Measurements from ENCODE around the gene LIMS2. TPM values are rescaled to one million over a fixed set of nuclear protein-coding genes. Genes with fewer than 3 reads are reported as not detected.

LIMS2 gene
- total and polyA plus RNA-seq, 2 experiments from 2014 or later: 1.6 to 3.5 TPM

GRCh38 chr2:127649684-127650040, 25.7 kb downstream of the LIMS2 start:
- no peaks in the 10 kb centered on the region; the same call in 2 of the 3 replicates for H3K36me3 Mint-ChIP-seq (ENCODE audit: low read depth)
- Histone ChIP-seq H3K4me2 (no peak overlapping the region), H3K27ac (ENCODE audit: low read depth) (no peak overlapping the region), H3F3A (replicated peaks; ENCODE audit: low read depth) (no peaks in the 10 kb centered on the region), H3K36me3 (ENCODE audit: insufficient read depth) (no peaks in the 10 kb centered on the region), H2AFZ (0 out of 2 replicates have a peak overlapping the region, but pooled peaks have one; percentile 78), H4K20me1 (replicated peaks; ENCODE audit: insufficient read depth) (no peaks in the 10 kb centered on the region), H3K4me3 (no peak overlapping the region), H3K9me2 (ENCODE audit: insufficient read depth) (no peaks in the 10 kb centered on the region), H3K4me1 (ENCODE audit: insufficient read depth) (no peaks in the 10 kb centered on the region), H3K79me2 (replicated peaks; ENCODE audit: insufficient read depth) (no peaks in the 10 kb centered on the region), H3K27me3 (ENCODE audit: insufficient read depth) (no peaks in the 10 kb centered on the region)
- ATAC-seq (peak; percentile 80), DNase-seq (ENCODE audit: low spot score) (peak; percentile 97)
- no peak overlapping the region for H3K27ac Mint-ChIP-seq
- H3K27me3 Mint-ChIP-seq (ENCODE audit: insufficient read depth, low read depth, poor library complexity): peaks cover 22% of the 10 kb centered on the region
- H3K4me3 Mint-ChIP-seq: no peak overlapping the region
- no peaks in the 10 kb centered on the region for H3K9me3 Mint-ChIP-seq
- peaks cover 8% of the 10 kb centered on the region for H3K4me1 Mint-ChIP-seq
- no peak for TF ChIP-seq STAT1 (IDR thresholded peaks at IDR 0.05; ENCODE audit: unreplicated experiment)
- TF ChIP-seq, protein P1, sequence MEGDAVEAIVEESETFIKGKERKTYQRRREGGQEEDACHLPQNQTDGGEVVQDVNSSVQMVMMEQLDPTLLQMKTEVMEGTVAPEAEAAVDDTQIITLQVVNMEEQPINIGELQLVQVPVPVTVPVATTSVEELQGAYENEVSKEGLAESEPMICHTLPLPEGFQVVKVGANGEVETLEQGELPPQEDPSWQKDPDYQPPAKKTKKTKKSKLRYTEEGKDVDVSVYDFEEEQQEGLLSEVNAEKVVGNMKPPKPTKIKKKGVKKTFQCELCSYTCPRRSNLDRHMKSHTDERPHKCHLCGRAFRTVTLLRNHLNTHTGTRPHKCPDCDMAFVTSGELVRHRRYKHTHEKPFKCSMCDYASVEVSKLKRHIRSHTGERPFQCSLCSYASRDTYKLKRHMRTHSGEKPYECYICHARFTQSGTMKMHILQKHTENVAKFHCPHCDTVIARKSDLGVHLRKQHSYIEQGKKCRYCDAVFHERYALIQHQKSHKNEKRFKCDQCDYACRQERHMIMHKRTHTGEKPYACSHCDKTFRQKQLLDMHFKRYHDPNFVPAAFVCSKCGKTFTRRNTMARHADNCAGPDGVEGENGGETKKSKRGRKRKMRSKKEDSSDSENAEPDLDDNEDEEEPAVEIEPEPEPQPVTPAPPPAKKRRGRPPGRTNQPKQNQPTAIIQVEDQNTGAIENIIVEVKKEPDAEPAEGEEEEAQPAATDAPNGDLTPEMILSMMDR (conservative IDR thresholded peaks at IDR 0.05; ENCODE audit: low read depth in 2 of 2): peak; percentile 79 to 89

DNA sequence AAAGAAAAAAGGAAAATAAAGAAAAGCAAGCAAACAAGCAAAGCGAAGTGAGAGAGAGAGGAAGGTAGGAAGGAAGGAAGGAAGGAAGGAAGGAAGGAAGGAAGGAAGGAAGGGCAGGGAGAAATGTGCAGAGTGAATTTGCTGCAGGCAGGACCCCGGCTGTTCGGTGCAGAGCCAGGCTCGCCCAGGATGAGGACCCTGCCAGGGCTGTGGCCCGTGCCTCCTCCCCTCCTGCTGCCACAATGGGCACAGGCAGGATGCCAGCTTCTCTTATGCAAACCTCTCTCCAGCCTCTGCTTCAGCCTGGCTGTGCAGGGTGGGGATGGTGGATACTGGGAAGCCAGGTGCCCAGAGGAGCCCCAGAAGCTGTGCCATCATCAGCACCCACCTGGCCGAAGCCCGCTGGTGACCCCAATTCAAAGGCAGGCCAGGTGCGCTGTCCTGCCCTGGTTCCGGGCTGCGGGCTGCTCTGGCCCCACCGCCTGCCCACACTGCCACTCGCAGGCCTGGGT, 26.2 kb downstream of the LIMS2 start:
- no peak overlapping the region for H3K27ac Mint-ChIP-seq
- Histone ChIP-seq H3K79me2 (replicated peaks; ENCODE audit: insufficient read depth) (no peaks in the 10 kb centered on the region), H3F3A (replicated peaks; ENCODE audit: low read depth) (no peaks in the 10 kb centered on the region), H3K4me2 (no peak overlapping the region), H2AFZ (0 out of 2 replicates have a peak overlapping the region, but pooled peaks have one; percentile 78), H3K27me3 (ENCODE audit: insufficient read depth) (no peaks in the 10 kb centered on the region), H3K4me1 (ENCODE audit: insufficient read depth) (no peaks in the 10 kb centered on the region), H3K36me3 (ENCODE audit: insufficient read depth) (no peaks in the 10 kb centered on the region), H3K9me2 (ENCODE audit: insufficient read depth) (no peaks in the 10 kb centered on the region), H4K20me1 (replicated peaks; ENCODE audit: insufficient read depth) (no peaks in the 10 kb centered on the region), H3K4me3 (no peak overlapping the region), H3K27ac (ENCODE audit: low read depth) (no peak overlapping the region)
- H3K27me3 Mint-ChIP-seq (ENCODE audit: insufficient read depth, low read depth, poor library complexity): peaks cover 21% of the 10 kb centered on the region
- no peaks in the 10 kb centered on the region for H3K9me3 Mint-ChIP-seq
- ATAC-seq (peak; percentile 9), DNase-seq (ENCODE audit: low spot score) (no peak)
- H3K4me3 Mint-ChIP-seq: no peak overlapping the region
- H3K36me3 Mint-ChIP-seq (ENCODE audit: low read depth): no peaks in the 10 kb centered on the region; the same call in 2 of the 3 replicates
- H3K4me1 Mint-ChIP-seq: peaks cover 9% of the 10 kb centered on the region
- TF ChIP-seq, protein P1 (conservative IDR thresholded peaks at IDR 0.05; ENCODE audit: low read depth in 2 of 2): no peak
- no peak for TF ChIP-seq EZH2 (IDR thresholded peaks at IDR 0.05; ENCODE audit: low read depth, unreplicated experiment)
- TF ChIP-seq ZNF462 (CRISPR knock-in tag; IDR thresholded peaks at IDR 0.05): no peak
- no peak for TF ChIP-seq ETS1 (IDR thresholded peaks at IDR 0.05)
- TF ChIP-seq POLR2AphosphoS5 (IDR thresholded peaks at IDR 0.05; ENCODE audit: low read depth): no peak
- no peak for TF ChIP-seq STAT1 (IDR thresholded peaks at IDR 0.05; ENCODE audit: unreplicated experiment)
- no peak for TF ChIP-seq ZNF114 (CRISPR knock-in tag; IDR thresholded peaks at IDR 0.05)
- TF ChIP-seq EZH2phosphoT487 (IDR thresholded peaks at IDR 0.05; ENCODE audit: unreplicated experiment): no peak
- no peak for TF ChIP-seq ZNF331 (CRISPR knock-in tag; IDR thresholded peaks at IDR 0.05; ENCODE audit: low read depth)
